Mesendoderm (in vitro differentiated cells): ENCODE results near the gene METTL1.
"Not testable (repeated sequence)": the region's sequence is repeated elsewhere in the genome, so short reads cannot be mapped to it uniquely, and the experiment has no call there.

Experiments
- DNase-seq: peaks from one replicate; pipeline ENCODE4 v3.0.0; 2013
- H2AK5ac ChIP-seq: 2 replicates; pipeline ENCODE4 v1.6.1; 2013; ENCODE audit warnings: low read length, inconsistent platforms
- H2BK120ac ChIP-seq: 2 replicates; pipeline ENCODE4 v1.6.1; 2013; ENCODE audit warnings: low read depth, mild to moderate bottlenecking, low read length, moderate library complexity, mixed read lengths
- H2BK15ac ChIP-seq: replicated peaks from 2 replicates; pipeline ENCODE4 v1.6.1; 2013; ENCODE audit warnings: low read depth, mild to moderate bottlenecking, moderate library complexity
- H2BK5ac ChIP-seq: 2 replicates; pipeline ENCODE4 v1.6.1; 2013; ENCODE audit warnings: low read length, inconsistent platforms
- H3K18ac ChIP-seq: 2 replicates; pipeline ENCODE4 v1.6.1; 2013; ENCODE audit warnings: mild to moderate bottlenecking, low read length, mixed read lengths
- H3K23ac ChIP-seq: one replicate; pipeline ENCODE4 v1.6.1; 2013; ENCODE audit warnings: low read length
- H3K27ac ChIP-seq: 2 replicates; pipeline ENCODE4 v1.5.1; 2013; ENCODE audit warnings: low read depth, mild to moderate bottlenecking, inconsistent platforms, low read length, moderate library complexity
- H3K27me3 ChIP-seq: 2 replicates; pipeline ENCODE4 v1.6.1; 2013; ENCODE audit warnings: low read length, control low read depth, mild to moderate bottlenecking, inconsistent platforms; ENCODE audit not compliant: insufficient read depth, poor library complexity
- H3K36me3 ChIP-seq: 2 replicates; pipeline ENCODE4 v1.6.1; 2013; ENCODE audit warnings: low read length, inconsistent platforms; ENCODE audit not compliant: control insufficient read depth, insufficient read depth
- H3K4ac ChIP-seq: one replicate; pipeline ENCODE4 v1.6.1; 2013; ENCODE audit warnings: low read depth, mild to moderate bottlenecking, low read length, moderate library complexity
- H3K4me1 ChIP-seq: 2 replicates; pipeline ENCODE4 v1.6.1; 2013; ENCODE audit warnings: low read depth, low read length, inconsistent platforms; ENCODE audit not compliant: control insufficient read depth
- H3K4me2 ChIP-seq: 2 replicates; pipeline ENCODE4 v1.6.1; 2013; ENCODE audit warnings: low read length
- H3K4me3 ChIP-seq: 2 replicates; pipeline ENCODE4 v1.5.1; 2013; ENCODE audit warnings: mild to moderate bottlenecking, low read length
- H3K56ac ChIP-seq: one replicate; pipeline ENCODE4 v1.6.1; 2013; ENCODE audit warnings: low read length
- H3K79me1 ChIP-seq: 2 replicates; pipeline ENCODE4 v1.6.1; 2013; ENCODE audit warnings: low read length, inconsistent platforms
- H3K79me2 ChIP-seq: 2 replicates; pipeline ENCODE4 v1.6.1; 2013; ENCODE audit warnings: mild to moderate bottlenecking, low read length; ENCODE audit not compliant: control insufficient read depth, insufficient read depth
- H3K9ac ChIP-seq: 2 replicates; pipeline ENCODE4 v1.6.1; 2013; ENCODE audit warnings: low read length, inconsistent platforms
- H4K5ac ChIP-seq: one replicate; pipeline ENCODE4 v1.6.1; 2013; ENCODE audit warnings: low read length
- H4K8ac ChIP-seq: one replicate; pipeline ENCODE4 v1.6.1; 2013; ENCODE audit warnings: low read depth, mild to moderate bottlenecking, control low read depth, low read length, moderate library complexity
- WGBS: extraction: QIAGEN DNeasy Blood & Tissue Kit; methylation state at CpG from one replicate; pipeline ENCODE4 v1.1.7; 2013; ENCODE audit warnings: low lambda C conversion rate, missing lambda C conversion rate; ENCODE audit not compliant: insufficient coverage; ENCODE audit errors: extremely low coverage; 5-methylcytosine and 5-hydroxymethylcytosine counted together

Gene METTL1

DNA sequence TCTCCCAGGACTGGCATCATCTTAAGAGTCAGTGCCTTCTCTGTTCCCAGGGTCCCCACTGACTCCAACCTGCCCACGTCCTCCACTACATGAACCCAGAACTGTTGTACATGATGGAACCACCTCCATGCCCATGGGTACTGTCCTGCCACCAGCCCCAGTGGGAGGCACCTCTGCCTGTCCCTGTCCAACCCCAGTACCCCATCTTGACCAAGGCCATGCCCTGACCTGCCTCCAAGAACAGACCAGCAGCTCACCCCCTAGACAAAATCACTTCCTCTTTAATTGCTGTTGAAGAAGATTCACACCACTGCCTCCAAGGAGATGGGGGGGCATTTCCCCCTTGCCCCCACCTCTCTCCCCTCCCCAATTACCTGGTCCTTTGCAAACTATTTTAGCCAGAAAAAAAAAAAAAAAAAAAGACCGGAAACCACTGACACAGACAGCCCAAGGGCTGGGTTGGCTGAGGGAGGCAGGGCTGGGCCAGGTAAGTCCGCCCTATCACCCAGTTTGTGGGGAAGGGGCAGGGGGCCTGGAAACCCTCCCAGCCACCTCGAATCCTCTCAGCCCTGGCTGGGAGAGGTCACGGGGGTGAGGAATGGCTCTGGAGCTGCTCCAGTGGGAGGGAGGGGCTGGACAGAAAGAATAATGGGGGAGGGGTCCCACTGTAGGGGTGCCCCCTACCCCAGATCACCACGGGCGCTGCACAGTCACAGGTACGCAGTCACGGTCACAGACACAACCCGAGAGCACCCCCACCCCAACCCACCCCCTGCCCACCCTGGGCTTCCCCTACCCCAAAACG, 46.8 kb downstream of the METTL1 start:
- DNase-seq: no peak
- Histone ChIP-seq H3K9ac (no peak overlapping the region), H3K27me3 (peaks cover 22% of the 10 kb centered on the region), H4K8ac (no peak overlapping the region), H3K23ac (no peak overlapping the region), H3K4ac (no peak overlapping the region), H3K36me3 (no peaks in the 10 kb centered on the region), H3K4me1 (no peaks in the 10 kb centered on the region), H3K79me2 (no peaks in the 10 kb centered on the region), H2AK5ac (no peak overlapping the region), H3K56ac (no peak overlapping the region), H2BK5ac (no peak overlapping the region), H3K18ac (no peak overlapping the region), H3K27ac (no peak overlapping the region), H4K5ac (no peak overlapping the region), H3K4me2 (no peak overlapping the region), H3K79me1 (no peaks in the 10 kb centered on the region), H2BK15ac (no peak overlapping the region), H3K4me3 (no peak overlapping the region), H2BK120ac (no peak overlapping the region)
- no CpG with 5 or more reads among the region's 11 CpGs for WGBS

DNA sequence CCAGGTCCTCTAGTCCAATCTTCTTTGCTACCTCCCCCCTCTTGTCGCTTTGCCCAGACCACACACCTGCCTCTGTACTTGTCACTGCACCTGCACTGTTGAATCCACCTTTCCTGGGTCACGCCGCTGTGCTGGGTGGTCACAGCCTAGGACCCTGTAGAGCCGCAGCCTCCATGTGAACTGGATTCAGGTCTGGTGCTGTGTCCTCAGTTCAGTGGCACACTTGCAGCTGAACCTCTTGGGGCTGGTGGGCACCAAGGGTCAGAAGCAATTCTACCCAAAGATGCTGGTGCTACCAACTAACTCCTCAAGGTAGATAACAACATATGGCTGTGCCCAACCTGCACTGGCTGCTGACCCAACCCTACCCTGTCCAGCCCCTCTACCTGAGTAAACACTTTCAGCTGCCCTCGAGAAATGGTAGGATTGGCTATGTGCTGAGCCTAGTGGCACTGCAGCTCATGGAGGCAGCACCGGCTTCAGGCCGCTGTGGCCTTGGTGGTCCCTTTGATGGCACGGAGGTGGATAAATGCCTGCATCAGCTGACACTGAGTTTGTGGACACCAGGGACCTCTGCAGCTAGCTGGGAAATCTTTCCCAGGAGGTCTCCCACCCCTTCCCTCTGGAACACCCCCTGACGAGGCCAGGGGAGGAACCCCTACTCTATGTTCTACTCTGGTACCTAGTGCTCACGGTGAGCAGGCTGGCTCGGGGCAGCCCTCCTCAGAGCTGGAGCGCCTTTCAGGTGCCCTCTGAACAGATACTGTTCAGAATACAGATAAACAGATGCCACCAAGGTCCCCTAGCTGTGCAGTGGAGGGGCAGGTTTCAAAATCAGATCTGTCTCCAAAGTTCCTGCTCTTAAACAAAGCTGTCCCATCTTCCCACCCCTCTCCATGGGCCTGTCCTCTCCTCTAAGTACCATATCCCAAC, 47.6 kb downstream of the METTL1 start:
- Histone ChIP-seq H3K79me2 (no peaks in the 10 kb centered on the region), H2BK15ac (no peak overlapping the region), H2BK5ac (no peak overlapping the region), H3K27me3 (peaks cover 18% of the 10 kb centered on the region), H3K4me3 (no peak overlapping the region), H3K36me3 (peaks cover under 1% of the 10 kb centered on the region), H3K9ac (no peak overlapping the region), H2AK5ac (no peak overlapping the region), H3K4ac (no peak overlapping the region), H2BK120ac (no peak overlapping the region), H3K27ac (no peak overlapping the region), H4K8ac (no peak overlapping the region), H3K4me2 (no peak overlapping the region), H3K18ac (no peak overlapping the region), H4K5ac (no peak overlapping the region), H3K4me1 (no peaks in the 10 kb centered on the region), H3K79me1 (no peaks in the 10 kb centered on the region), H3K23ac (no peak overlapping the region), H3K56ac (no peak overlapping the region)
- WGBS: no CpG with 5 or more reads among the region's 12 CpGs
- DNase-seq: no peak

DNA sequence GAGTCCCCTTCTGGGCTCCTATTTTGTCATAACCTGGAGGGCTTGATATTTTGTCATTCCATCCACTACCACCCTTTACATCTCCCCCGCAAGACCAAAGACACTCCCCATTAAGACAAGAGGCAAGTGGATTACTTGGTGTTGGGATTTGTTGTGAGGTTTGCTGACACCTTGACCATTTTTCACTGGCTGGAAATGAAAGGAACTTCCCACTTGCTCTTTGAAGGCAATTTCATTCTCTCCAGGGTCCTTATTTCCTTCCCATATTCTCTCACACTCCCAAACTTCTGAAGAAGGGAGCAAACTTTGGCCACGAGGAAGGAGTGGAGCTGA, 48.3 kb downstream of the METTL1 start:
- Histone ChIP-seq H2BK5ac (no peak overlapping the region), H2AK5ac (no peak overlapping the region), H3K27me3 (peaks cover 18% of the 10 kb centered on the region), H3K4me3 (no peak overlapping the region), H3K79me2 (no peaks in the 10 kb centered on the region), H3K4me1 (no peaks in the 10 kb centered on the region), H2BK120ac (no peak overlapping the region), H3K27ac (no peak overlapping the region), H4K8ac (no peak overlapping the region), H3K23ac (no peak overlapping the region), H3K36me3 (peaks cover 3% of the 10 kb centered on the region), H3K9ac (no peak overlapping the region), H3K4ac (no peak overlapping the region), H3K79me1 (no peaks in the 10 kb centered on the region), H3K18ac (no peak overlapping the region), H3K56ac (no peak overlapping the region), H2BK15ac (no peak overlapping the region), H3K4me2 (no peak overlapping the region), H4K5ac (no peak overlapping the region)
- DNase-seq: no peak
- WGBS: no CpG with 5 or more reads among the region's 2 CpGs

DNA sequence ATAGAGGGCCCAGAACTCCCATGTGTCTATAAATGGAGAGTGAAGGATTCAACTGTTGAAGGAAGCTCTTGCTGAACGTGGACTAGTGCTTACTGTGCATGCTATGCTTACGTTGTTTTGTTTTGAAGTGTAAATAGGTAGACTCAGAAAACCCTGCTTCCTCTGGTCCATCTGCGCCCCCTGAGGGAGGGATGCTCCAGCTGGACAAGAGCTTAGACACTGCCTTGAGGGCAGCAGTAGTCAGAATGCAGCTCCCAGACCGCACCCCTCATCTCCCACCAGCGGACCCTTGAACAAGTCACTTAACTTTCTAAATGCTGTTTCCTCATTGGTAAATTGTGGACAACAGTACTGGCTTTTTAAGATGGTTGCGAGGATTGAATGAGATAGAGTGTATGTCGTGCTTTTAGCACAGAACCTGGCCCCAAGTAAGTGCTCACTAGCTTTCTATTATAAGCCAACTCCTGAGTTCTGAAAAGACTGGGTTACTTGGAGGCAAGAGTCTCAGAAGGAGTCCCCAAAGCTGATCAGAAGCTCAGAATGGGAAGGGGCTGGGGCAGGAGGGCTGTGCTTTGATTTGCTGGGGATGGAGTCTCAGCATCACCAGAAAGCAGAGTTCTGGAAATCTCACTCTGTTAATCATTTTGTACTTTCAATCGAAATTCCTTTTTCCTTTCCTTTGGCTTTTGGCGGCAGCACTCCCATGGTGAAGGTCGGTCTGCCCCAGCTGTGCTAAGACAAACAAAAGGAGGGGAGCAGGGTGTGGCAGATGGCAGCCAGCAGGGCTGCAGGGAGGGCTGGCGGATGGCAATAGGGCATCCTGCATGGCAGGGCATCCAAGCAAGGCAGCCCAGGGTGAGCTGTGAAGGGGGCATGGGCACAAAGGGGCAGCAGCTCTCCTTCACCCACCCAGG, 48.9 kb downstream of the METTL1 start:
- H4K8ac ChIP-seq: no peak overlapping the region
- no peak overlapping the region for H3K56ac ChIP-seq
- H4K5ac ChIP-seq: no peak overlapping the region
- peaks cover 15% of the 10 kb centered on the region for H3K27me3 ChIP-seq
- H3K79me1 ChIP-seq: no peaks in the 10 kb centered on the region
- H2BK120ac ChIP-seq: no peak overlapping the region
- no peak overlapping the region for H3K27ac ChIP-seq
- no peak overlapping the region for H3K4ac ChIP-seq
- no peak overlapping the region for H3K4me3 ChIP-seq
- H3K36me3 ChIP-seq: peaks cover 3% of the 10 kb centered on the region
- H2BK5ac ChIP-seq: no peak overlapping the region
- no peak overlapping the region for H3K18ac ChIP-seq
- no peaks in the 10 kb centered on the region for H3K79me2 ChIP-seq
- H3K4me1 ChIP-seq: no peaks in the 10 kb centered on the region
- no CpG with 5 or more reads among the region's 11 CpGs for WGBS
- H2AK5ac ChIP-seq: no peak overlapping the region
- no peak overlapping the region for H2BK15ac ChIP-seq
- no peak overlapping the region for H3K4me2 ChIP-seq
- no peak overlapping the region for H3K9ac ChIP-seq
- no peak overlapping the region for H3K23ac ChIP-seq
- no peak for DNase-seq

DNA sequence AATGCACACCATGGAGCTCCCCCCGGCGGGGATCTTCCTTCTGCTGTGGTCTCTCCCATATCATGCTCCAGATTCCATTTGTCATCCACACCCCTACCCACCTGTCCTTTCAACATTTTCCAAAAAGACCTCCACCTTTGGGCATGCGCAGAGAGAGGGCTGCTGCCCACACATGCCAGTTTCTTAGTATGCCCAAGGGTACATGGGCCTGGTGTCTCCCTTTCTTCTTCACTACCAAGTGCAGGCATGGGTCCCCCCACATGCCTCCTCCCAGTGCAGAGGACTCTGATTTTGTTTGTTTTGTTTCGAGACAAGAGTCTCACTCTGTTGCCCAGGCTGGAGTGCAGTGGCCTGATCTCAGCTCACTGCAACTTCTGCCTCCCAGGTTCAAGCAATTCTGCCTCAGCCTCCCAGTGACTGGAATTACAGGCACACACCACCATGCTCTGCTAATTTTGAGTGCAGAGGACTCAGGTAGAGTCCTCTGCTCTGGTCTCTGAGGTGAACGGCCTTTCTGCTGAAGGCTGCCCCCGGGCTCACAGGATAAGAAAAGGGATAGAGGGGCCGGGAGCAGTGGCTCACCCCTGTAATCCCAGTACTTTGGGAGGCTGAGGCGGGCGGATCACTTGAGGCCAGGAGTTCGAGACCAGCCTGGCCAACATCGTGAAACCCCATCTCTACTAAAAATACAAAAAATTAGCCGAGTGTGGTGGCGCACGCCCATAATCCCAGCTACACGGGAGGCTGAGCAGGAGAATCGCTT, 49.9 kb downstream of the METTL1 start:
- H3K23ac ChIP-seq, H2BK15ac ChIP-seq, H3K36me3 ChIP-seq, H3K18ac ChIP-seq, H3K4me2 ChIP-seq, H2AK5ac ChIP-seq, H3K9ac ChIP-seq, DNase-seq, H4K5ac ChIP-seq, H3K79me2 ChIP-seq, H3K79me1 ChIP-seq, H3K27ac ChIP-seq, H3K4me3 ChIP-seq, H3K4me1 ChIP-seq, H4K8ac ChIP-seq, H2BK5ac ChIP-seq, H3K56ac ChIP-seq, H3K4ac ChIP-seq, H2BK120ac ChIP-seq, H3K27me3 ChIP-seq: not testable (repeated sequence)
- no CpG with 5 or more reads among the region's 16 CpGs for WGBS
